ENCODE results near the gene GOLGA8H.
"Not testable (repeated sequence)": the region's sequence is repeated elsewhere in the genome, so short reads cannot be mapped to it uniquely, and the experiment has no call there.

GOLGA8H gene, protein sequence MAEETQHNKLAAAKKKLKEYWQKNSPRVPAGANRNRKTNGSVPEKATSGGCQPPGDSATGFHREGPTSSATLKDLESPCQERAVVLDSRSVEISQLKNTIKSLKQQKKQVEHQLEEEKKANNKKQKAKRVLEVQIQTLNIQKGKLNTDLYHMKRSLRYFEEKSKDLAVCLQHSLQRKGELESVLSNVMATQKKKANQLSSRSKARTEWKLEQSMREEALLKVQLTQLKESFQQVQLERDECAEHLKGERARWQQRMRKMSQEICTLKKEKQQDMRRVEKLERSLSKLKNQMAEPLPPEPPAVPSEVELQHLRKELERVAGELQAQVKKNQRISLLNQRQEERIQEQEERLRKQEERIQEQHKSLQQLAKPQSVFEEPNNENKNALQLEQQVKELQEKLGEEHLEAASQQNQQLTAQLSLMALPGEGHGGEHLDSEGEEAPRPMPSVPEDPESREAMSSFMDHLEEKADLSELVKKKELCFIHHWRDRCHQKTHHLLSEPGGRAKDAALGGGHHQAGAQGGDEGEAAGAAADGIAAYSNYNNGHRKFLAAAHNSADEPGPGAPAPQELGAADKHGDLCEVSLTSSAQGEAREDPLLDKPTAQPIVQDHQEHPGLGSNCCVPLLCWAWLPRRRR

DNA sequence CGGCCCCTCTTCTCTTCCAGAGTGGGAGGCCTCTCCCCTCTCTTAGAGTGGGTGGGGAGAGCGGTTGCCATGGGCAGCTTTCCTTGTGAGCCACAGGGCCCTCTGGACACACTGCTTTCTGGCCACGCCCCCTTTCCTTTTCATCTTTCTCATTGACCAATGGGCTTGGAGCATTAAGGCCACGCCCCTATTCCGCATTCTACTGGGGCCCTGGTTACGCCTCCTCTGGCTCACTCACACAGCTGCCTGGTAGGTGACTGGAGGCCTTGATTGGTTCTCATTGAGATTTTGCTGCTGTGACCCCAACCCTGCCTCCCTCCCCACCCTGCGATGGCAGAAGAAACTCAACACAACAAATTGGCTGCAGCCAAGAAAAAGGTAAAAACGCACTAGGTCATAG, at the start of gene GOLGA8H:
GOLGA8H (plus strand) TSS at position 233 of the 400 bp plus-strand sequence; CDS start at position 331, 98 bp downstream.
- not testable (repeated sequence) for DNase-seq

DNA sequence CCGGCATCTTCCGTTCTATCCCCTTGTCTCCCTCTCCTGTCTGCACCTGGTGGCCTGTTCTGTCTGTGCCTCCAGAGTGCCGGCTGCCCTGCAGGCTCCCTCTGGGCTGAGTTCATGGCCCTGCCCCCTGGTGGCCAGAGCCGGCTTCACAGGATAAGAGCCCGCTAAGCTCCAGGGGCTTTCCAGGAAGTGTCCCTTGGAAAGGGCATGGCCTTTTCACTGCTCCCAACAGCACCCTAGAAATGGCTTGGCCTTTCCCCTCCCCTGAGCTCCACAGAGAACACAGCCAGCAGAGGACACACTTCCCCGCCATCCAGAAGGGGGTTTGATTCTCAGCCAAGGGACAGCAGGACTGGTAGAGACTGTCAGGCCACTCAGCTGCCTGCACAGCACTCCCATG, 36.9 kb upstream of the GOLGA8H start:
- not testable (repeated sequence) for DNase-seq

DNA sequence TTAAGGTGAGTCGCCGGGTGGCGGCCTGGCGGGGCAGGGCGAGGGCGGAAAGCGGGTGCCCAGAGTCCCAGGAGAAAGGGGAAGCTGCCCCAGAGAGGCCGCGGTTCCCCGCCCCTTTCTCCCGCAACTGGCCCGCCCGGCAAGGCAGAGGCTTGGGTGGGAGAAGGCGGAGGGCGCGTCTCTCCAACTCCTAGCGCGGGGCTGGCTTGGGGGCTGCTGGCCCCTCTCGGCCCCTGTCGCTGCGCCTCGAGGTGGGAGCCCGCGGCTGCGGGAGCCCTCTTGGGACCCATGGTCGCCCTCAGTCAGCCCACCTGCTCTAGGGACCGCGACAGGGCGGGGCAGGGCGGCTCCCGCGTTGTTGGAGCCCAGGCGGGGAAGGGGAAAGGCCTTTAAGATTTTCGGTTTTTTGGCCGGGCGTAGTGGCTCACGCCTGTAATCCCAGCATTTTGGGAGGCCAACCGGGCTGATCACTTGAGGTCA, 30.8 kb upstream of the GOLGA8H start:
- not testable (repeated sequence) for DNase-seq

DNA sequence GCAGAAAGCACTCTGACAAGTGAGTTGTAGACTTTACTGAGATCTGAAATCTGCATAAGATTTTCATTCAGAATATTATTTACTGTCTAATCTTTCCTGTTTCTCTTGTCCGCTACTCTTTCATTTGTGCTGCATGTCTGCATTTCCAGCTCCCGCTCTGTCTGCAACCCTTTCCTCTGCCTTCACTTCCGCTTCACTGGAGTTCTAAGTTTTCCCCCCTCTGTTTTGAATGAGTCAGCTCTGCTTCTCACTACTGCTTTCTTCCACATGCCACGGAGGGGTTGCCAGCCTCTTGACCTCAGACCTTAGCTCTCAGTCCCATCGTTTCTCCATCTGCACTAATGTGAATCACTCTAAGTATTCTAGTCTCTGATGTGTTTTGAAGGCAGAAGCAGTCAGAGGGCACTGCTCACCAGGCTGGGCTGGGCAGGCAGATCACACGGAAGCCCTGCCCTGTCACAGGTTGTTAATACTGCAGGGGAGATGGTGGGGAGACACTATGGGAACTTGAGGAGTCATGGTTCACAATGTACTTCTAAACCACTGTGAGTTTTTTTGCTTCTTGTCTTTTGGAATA, 24.3 kb upstream of the GOLGA8H start:
- DNase-seq, result not testable (repeated sequence)

DNA sequence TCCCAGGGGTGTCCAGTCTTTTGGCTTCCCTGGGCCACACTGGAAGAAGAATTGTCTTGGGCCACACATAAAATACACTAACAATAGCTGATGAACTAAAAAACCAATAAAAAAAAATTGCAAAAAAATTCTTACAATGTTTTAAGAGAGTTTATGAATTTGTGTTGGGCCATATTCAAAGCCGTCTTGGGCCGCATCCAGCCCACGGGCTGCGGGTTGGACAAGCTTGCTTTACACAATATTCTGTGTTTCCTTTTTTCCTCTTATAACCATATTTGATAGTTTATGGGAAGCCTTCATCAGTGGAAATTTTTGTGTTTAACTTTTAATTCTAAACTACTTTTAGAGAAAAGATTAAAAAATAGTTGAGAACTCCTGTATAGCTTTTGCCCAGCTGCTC, 23.1 kb upstream of the GOLGA8H start:
- DNase-seq, result not testable (repeated sequence)

DNA sequence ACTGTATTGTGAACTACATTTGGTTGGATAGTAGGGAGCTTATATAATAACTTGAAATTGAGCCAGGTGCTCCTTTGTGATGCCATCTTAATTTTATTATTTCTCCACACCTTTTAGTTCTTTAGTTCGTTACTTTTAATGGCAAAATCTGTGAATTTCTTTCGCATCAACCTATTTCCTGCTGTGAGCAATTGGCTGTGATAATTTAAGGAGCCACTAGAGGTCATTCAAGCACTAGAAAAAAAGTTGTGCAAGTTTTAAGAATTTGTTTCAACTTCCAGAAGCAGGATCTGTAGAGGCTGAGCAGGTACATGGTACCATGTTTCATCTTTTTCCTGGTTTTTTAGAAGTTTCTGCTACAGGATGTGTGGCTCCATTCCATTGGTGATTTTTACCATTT, 4.9 kb upstream of the GOLGA8H start:
- DNase-seq, result not testable (repeated sequence)

DNA sequence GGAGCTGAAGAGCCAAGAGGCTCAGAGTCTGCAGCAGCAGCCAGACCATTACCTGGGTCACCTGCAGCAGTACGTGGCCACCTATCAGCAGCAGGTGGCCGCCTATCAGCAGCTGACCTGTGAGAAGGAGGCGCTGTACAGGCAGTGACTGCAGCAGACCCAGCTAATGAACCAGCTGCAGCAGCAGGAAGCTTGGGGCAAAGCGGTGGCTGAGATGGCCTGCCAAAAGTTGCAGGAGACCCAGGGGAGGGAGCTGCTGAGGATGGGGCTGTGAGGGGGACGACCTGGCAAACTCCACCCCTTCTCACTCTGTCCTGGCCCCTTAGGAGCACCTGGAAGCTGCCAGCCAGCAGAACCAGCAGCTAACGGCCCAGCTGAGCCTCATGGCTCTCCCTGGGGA, 8.4 kb downstream of the GOLGA8H start:
- not testable (repeated sequence) for DNase-seq

DNA sequence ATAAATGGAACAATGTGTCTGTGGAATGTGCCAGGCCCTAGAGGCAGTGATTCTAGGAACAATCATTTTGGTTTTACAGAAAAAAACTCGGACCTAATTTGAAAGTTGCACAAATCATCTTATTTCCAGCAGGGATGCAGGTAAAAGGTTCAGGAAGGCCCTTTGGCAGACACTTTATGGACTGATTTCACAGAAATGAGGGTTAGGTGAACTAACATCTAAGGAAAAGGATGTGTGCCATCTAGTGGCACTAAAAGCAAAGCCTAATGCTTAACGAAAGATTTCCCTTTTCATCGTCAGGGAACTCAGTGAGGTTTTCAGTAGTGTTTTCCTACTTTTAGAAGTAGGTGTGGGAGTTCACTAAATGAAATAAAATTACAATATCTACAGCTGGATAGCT, 17.5 kb downstream of the GOLGA8H start:
- DNase-seq, result not testable (repeated sequence)

DNA sequence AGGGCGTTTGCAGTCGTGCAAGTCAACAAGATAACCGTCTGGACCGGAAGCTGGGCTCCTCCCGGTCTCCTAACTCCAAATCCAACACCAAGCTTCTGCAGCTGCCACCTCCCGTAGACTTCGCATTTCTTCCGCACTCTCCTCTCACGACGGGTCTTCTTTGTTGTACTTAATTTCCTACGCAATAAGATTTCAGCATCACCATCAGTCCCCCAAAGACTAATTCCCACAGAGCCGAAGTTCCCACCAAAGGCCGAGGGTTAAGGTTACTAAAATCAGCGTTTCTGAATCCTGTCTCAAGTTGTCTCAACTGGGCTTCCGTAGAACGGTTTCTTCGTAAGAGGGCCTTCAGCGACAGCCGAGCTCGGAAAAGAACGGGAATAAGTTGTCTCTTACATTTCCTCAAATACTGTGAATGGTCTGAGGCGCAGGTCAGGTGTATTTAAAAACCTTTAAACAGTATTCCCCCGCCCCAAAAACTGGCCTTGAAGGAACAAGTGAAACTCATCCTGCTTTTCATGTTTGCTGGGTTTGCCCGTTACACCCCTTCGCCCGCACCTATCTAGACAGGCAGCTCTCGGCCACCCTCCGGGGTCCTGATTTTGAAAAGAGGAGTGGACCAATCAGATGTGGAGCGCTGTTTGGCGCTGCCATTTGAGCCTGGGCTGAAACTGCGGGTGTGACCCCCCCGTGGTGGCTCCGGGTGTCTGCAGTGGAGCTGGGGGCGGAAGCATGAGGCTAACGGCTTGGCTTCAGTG, 21.8 kb downstream of the GOLGA8H start, which contains the start of gene ARHGAP11B:
ARHGAP11B (plus strand) TSS at position 693 of the 758 bp plus-strand sequence.
- DNase-seq, result not testable (repeated sequence)

DNA sequence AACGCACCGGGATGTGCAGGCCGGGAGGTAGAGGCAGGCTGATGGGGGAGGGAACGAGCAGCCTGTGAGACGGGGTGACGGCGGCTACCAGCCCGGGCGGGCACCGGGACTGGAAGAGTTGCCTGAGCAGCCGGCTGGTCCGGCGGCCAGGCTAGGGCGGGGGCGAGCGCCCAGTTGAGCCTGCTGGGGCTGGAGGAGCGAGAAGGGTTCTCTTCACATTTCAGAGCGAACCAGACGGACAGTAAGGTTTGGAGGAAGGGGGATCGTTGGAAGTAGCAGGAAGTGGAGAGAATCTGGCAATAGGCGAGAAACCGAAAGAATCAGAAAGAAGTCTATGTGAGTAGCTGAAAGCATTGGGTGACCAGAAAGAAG, 22.4 kb downstream of the GOLGA8H start:
- DNase-seq, result not testable (repeated sequence)

DNA sequence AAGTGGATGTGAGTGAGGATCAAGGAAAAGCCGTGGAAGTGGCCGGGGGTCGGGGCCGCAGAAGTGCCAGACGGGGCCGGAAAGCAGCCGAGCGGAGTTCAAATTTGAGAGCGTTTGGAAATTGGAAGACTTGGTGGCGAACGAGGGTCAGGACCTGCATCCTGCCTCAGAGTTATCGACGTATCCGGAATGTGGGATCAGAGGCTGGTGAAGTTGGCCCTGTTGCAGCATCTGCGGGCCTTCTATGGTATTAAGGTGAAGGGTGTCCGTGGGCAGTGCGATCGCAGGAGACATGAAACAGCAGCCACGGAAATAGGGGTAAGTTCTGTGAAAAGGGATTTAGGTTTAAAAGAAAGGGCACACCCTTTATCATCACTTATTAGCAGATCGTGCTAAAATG, 22.8 kb downstream of the GOLGA8H start:
- DNase-seq, result not testable (repeated sequence)

DNA sequence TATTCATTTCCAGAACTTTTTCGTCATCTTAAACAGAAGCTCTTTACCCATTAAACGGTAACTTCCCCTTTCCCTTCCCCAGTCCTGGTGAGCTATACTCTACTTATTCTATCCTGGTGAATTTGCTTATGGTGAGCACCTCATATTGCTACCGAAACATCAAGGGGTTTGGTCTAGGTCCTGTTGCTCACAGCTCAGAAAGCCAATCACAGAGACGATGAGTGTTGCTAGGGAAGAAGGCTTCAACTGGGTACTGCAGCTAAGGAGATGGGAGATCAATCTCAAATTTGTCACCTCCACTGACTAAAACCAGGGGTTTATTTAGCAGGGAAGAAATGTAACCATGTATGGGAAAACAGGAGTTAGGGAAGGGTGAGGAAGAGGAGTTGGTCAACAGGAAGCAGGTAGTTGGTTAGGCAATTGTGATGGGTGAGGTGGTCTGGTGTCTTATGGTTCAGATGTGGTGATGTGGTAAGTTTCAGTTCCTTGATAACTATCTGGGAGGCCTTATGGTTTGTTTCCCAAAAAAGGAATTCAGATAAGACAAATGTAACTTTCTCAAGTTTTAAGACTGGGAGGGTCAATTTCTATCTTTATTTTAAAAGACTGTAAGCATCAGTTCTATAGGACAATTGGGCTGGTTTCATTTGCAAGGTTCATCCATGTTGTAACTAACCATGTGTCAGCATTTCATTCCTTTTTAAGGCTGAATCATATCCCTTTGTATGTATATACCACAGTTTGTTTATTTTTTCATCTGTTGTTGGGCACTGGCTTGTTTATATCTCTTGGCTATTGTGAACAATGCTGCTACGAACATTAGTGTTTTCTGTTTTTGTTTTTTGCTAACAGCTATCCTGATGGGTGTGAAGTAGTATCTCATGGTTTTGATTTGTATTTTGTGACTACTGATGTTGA, 46.4 kb downstream of the GOLGA8H start:
- no peak for DNase-seq

DNA sequence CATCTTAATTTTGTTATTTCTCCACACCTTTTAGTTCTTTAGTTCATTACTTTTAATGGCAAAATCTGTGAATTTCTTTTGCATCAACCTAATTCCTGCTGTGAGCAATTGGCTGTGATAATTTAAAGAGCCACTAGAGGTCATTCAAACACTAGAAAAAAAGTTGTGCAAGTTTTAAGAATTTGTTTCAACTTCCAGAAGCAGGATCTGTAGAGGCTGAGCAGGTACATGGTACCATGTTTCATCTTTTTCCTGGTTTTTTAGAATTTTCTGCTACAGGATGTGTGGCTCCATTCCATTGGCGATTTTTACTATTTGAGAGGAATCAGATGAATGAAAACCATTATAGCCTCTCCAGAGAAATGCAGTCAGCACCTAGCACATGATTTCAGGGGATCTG, 57.3 kb downstream of the GOLGA8H start:
- DNase-seq, result not testable (repeated sequence)
